PC-9 (cell line): Measurements from ENCODE around the gene GALK1. TPM values are rescaled to one million over a fixed set of nuclear protein-coding genes. Genes with fewer than 3 reads are reported as not detected.
A peak's percentile ranks its signal among the peaks of the same experiment; 100 is the strongest.

Experiments
- BruUV-seq: library from RNA; stranded (reverse); fragments of 400-500 nt; replicated peaks from 2 replicates; lab custom pipeline; 2021; lab: Mats Ljungman, UMichigan
- CTCF ChIA-PET: fragments of 300-600 bp; sonication (Branson Sonifier 250); formaldehyde crosslinking; loops from one replicate; lab custom pipeline; 2022; ENCODE audit warnings: antibody characterized with exemption; lab: Charles Lee
- POLR2A ChIA-PET: fragments of 300-600 bp; sonication (Branson Sonifier 250); formaldehyde crosslinking; loops from one replicate; lab custom pipeline; 2022; ENCODE audit warnings: antibody characterized with exemption; ENCODE audit not compliant: unreplicated experiment; lab: Charles Lee
- DNase-seq, 2 experiments: peaks; one replicate each; pipeline versions ENCODE4 v3.0.0 to v3.0.0-alpha.2; 2015 to 2022; ENCODE audit warnings: mixed read lengths in 1 of 2
- H2AFZ ChIP-seq: fragments of 200-600 bp; sonication (generic); 2 replicates; pipeline ENCODE4 v1.8.1; 2017; ENCODE audit warnings: antibody characterized with exemption
- H3F3A ChIP-seq: fragments of 200-600 bp; sonication (generic); 2 replicates; pipeline ENCODE4 v1.8.1; 2017; ENCODE audit warnings: antibody characterized with exemption, mild to moderate bottlenecking, low read depth; ENCODE audit not compliant: insufficient read depth
- H3K27ac ChIP-seq: fragments of 200-600 bp; sonication (generic); 2 replicates; pipeline ENCODE4 v1.6.1; 2016; ENCODE audit warnings: mixed run types
- H3K27me3 ChIP-seq: fragments of 200-600 bp; sonication (generic); 2 replicates; pipeline ENCODE4 v1.6.1; 2016; ENCODE audit warnings: low read depth, mixed run types; ENCODE audit not compliant: insufficient read depth
- H3K36me3 ChIP-seq: fragments of 200-600 bp; sonication (generic); 2 replicates; pipeline ENCODE4 v1.6.1; 2016; ENCODE audit warnings: low read depth, mixed run types
- H3K4me1 ChIP-seq: fragments of 200-600 bp; sonication (generic); replicated peaks from 2 replicates; pipeline ENCODE4 v1.6.1; 2016; ENCODE audit warnings: mixed run types; ENCODE audit not compliant: insufficient read depth
- H3K4me2 ChIP-seq: fragments of 200-600 bp; sonication (generic); 2 replicates; pipeline ENCODE4 v1.6.1; 2017; ENCODE audit warnings: mixed run types
- H3K4me3 ChIP-seq: fragments of 200-600 bp; sonication (generic); 2 replicates; pipeline ENCODE4 v1.6.1; 2016; ENCODE audit warnings: mixed run types
- H3K79me2 ChIP-seq: fragments of 200-600 bp; sonication (generic); 2 replicates; pipeline ENCODE4 v1.6.1; 2017; ENCODE audit warnings: low read depth, mixed run types
- H3K9me2 ChIP-seq: fragments of 200-600 bp; sonication (generic); 2 replicates; pipeline ENCODE4 v1.8.1; 2017; ENCODE audit warnings: mild to moderate bottlenecking; ENCODE audit not compliant: insufficient read depth
- H3K9me3 ChIP-seq: fragments of 200-600 bp; sonication (generic); 2 replicates; pipeline ENCODE4 v1.8.1; 2016; ENCODE audit warnings: low read depth; ENCODE audit not compliant: insufficient read depth
- H4K20me1 ChIP-seq: fragments of 200-600 bp; sonication (generic); 2 replicates; pipeline ENCODE4 v1.8.1; 2017; ENCODE audit not compliant: insufficient read depth
- EZH2 ChIP-seq: fragments of 200-600 bp; sonication (generic); IDR thresholded peaks from 2 replicates; pipeline ENCODE4 v1.8.0; 2017; ENCODE audit warnings: antibody characterized with exemption, low read depth
- intact Hi-C: fragments of 100-400 bp; cut with micrococcal nuclease; formaldehyde crosslinking; loops from one replicate; pipeline ENCODE4 v1.10.0; 2022; ENCODE audit not compliant: unreplicated experiment
- total RNA-seq: library from RNA; stranded (reverse); gene quantifications from 2 replicates; pipeline ENCODE4 v1.2.3, GENCODE V29; 2021
- TF ChIP-seq, protein P1 (sequence below): fragments of 200-600 bp; sonication (generic); conservative IDR thresholded peaks from 2 replicates; pipeline ENCODE4 v1.6.1; 2017; ENCODE audit warnings: mixed run types, antibody characterized with exemption, mild to moderate bottlenecking, moderate library complexity

Gene GALK1
- total RNA-seq, 1 experiment from 2014 or later = 12.8 TPM

- no peak for TF ChIP-seq EZH2
- TF ChIP-seq, protein P1, sequence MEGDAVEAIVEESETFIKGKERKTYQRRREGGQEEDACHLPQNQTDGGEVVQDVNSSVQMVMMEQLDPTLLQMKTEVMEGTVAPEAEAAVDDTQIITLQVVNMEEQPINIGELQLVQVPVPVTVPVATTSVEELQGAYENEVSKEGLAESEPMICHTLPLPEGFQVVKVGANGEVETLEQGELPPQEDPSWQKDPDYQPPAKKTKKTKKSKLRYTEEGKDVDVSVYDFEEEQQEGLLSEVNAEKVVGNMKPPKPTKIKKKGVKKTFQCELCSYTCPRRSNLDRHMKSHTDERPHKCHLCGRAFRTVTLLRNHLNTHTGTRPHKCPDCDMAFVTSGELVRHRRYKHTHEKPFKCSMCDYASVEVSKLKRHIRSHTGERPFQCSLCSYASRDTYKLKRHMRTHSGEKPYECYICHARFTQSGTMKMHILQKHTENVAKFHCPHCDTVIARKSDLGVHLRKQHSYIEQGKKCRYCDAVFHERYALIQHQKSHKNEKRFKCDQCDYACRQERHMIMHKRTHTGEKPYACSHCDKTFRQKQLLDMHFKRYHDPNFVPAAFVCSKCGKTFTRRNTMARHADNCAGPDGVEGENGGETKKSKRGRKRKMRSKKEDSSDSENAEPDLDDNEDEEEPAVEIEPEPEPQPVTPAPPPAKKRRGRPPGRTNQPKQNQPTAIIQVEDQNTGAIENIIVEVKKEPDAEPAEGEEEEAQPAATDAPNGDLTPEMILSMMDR = no peak
- ChIA-PET CTCF (interaction anchor here (1.3 kb wide), 1 partner anchor 13 kb away, joined by 3 read pairs; no protein-coding TSS in a partner anchor), POLR2A (interaction anchor here (0.6 to 0.7 kb wide), 2 partner anchors 63 to 213 kb away, joined by 3 to 4 read pairs; no protein-coding TSS in a partner anchor)
- Histone ChIP-seq H3K79me2 (peaks cover 32% of the 10 kb centered on the region), H2AFZ (no peak overlapping the region), H3K9me2 (no peaks in the 10 kb centered on the region), H3K27me3 (no peaks in the 10 kb centered on the region), H3K27ac (0 out of 2 replicates have a peak overlapping the region, but pooled peaks have one; percentile 4), H3K4me3 (peak overlapping the region; percentile 90), H3K36me3 (peaks cover 26% of the 10 kb centered on the region), H3K4me1 (peaks cover 52% of the 10 kb centered on the region), H3F3A (peaks cover 58% of the 10 kb centered on the region), H3K9me3 (no peaks in the 10 kb centered on the region), H3K4me2 (peak overlapping the region; percentile 96), H4K20me1 (peaks cover 36% of the 10 kb centered on the region)
- intact Hi-C loops = loop anchor here (5.0 to 10.0 kb wide), 3 partner anchors 40 to 497 kb away; partner anchors contain the start of gene CDK3
- DNase-seq = no peak
- no TSS peak for BruUV-seq
Measured at GRCh38 chr17:75777296-75777922, 12.4 kb upstream of the GALK1 start.

GRCh38 chr17:75776386-75777295 is 11.6 kb upstream of the GALK1 start:
- intact Hi-C loops = loop anchor here (5.0 to 10.0 kb wide), 3 partner anchors 41 to 498 kb away; partner anchors contain the start of gene CDK3
- TF ChIP-seq, protein P1 = no peak
- no peak for TF ChIP-seq EZH2
- H3K27me3 ChIP-seq = no peaks in the 10 kb centered on the region
- DNase-seq = no peak
- H3K79me2 ChIP-seq = peaks cover 32% of the 10 kb centered on the region
- peak overlapping the region; percentile 96 for H3K4me2 ChIP-seq
- peaks cover 57% of the 10 kb centered on the region for H3F3A ChIP-seq
- POLR2A ChIA-PET = interaction anchor here (0.5 to 0.8 kb wide), 5 partner anchors 64 to 251 kb away, joined by 3 to 10 read pairs (median 4); partner anchors contain the start of gene LLGL2
- no peaks in the 10 kb centered on the region for H3K9me3 ChIP-seq
- 0 out of 2 replicates have a peak overlapping the region, but pooled peaks have one; percentile 4 for H3K27ac ChIP-seq
- CTCF ChIA-PET = interaction anchor here (0.6 to 1.3 kb wide), 3 partner anchors 10 to 156 kb away, joined by 3 to 19 read pairs (median 7); no protein-coding TSS in a partner anchor
- H3K36me3 ChIP-seq = peaks cover 26% of the 10 kb centered on the region
- no peaks in the 10 kb centered on the region for H3K9me2 ChIP-seq
- BruUV-seq = no TSS peak
- H2AFZ ChIP-seq = no peak overlapping the region
- peak overlapping the region; percentile 90; the same call in 1 of the 2 replicates for H3K4me3 ChIP-seq
- peaks cover 49% of the 10 kb centered on the region for H3K4me1 ChIP-seq
- peaks cover 36% of the 10 kb centered on the region for H4K20me1 ChIP-seq
